Effector CD8-positive, alpha-beta T cell (primary cell): ENCODE data around the gene ZIK1.

ENCODE experiments used
- DNase-seq: peaks from one replicate; lab custom pipeline; 2025; lab: John Stamatoyannopoulos, UW
- total RNA-seq, 4 experiments: gene quantifications; one replicate each; lab custom pipeline; 2026; lab: John Stamatoyannopoulos, UW

Gene ZIK1
- total RNA-seq, result 13.4 to 26.3 (median 16.4) reads per million in 4 experiments

- peak; percentile 78 for DNase-seq
Measured at GRCh38 chr19:57583521-57584416, at the start of gene ZIK1. Gene ZIK1 (plus strand): TSS chr19:57584145. CDS start chr19:57584357, 212 bp downstream.

- DNase-seq, result no peak
Measured at GRCh38 chr19:57537953-57538547, 45.9 kb upstream of the ZIK1 start.

GRCh38 chr19:57546513-57546912 lies 37.4 kb upstream of the ZIK1 start:
- DNase-seq, result no peak

GRCh38 chr19:57552432-57552831 lies 31.5 kb upstream of the ZIK1 start:
- DNase-seq, result no peak

GRCh38 chr19:57557659-57558058 lies 26.3 kb upstream of the ZIK1 start:
- DNase-seq, result no peak

GRCh38 chr19:57558525-57558924 lies 25.4 kb upstream of the ZIK1 start:
- no peak for DNase-seq

GRCh38 chr19:57559008-57559403 lies 24.9 kb upstream of the ZIK1 start:
- no peak for DNase-seq

GRCh38 chr19:57559404-57560025 lies 24.4 kb upstream of the ZIK1 start, which contains the start of gene ZNF550:
Gene ZNF550 (minus strand): TSS chr19:57559863. CDS start chr19:57559682, 181 bp downstream.
- peak; percentile 72 for DNase-seq

GRCh38 chr19:57560049-57560491 lies 23.9 kb upstream of the ZIK1 start:
- no peak for DNase-seq

GRCh38 chr19:57563547-57563946 lies 20.4 kb upstream of the ZIK1 start:
- no peak for DNase-seq

- no peak for DNase-seq
Measured at GRCh38 chr19:57566396-57567265, 17.3 kb upstream of the ZIK1 start.

GRCh38 chr19:57570707-57571106 lies 13.2 kb upstream of the ZIK1 start:
- DNase-seq, result no peak

GRCh38 chr19:57572415-57572947 lies 11.5 kb upstream of the ZIK1 start:
- DNase-seq, result no peak

GRCh38 chr19:57576661-57577060 lies 7.3 kb upstream of the ZIK1 start:
- DNase-seq, result no peak

- DNase-seq, result peak; percentile 91
Measured at GRCh38 chr19:57578487-57579205, 5.3 kb upstream of the ZIK1 start, which contains the start of gene ZNF416. Gene ZNF416 (minus strand): TSS chr19:57578911. CDS start chr19:57578704, 207 bp downstream.

- DNase-seq, result no peak
Measured at GRCh38 chr19:57583104-57583520, 833 bp upstream of the ZIK1 start.

- no peak for DNase-seq
Measured at GRCh38 chr19:57587529-57587928, 3.6 kb downstream of the ZIK1 start.

- DNase-seq, result no peak
Measured at GRCh38 chr19:57599377-57599760, 15.4 kb downstream of the ZIK1 start.

GRCh38 chr19:57599761-57600383 lies 15.9 kb downstream of the ZIK1 start, which contains the start of gene ZNF530:
Gene ZNF530 (plus strand): TSS chr19:57599885. CDS start chr19:57604346, 4,461 bp downstream.
- peak; percentile 69 for DNase-seq

- DNase-seq, result no peak
Measured at GRCh38 chr19:57606931-57607330, 23.0 kb downstream of the ZIK1 start.
